HEK293 (cell line): ENCODE measurements around the gene MROH2B.

ENCODE experiments used
- CTCF ChIA-PET: fragments of 350-600 bp; formaldehyde crosslinking; extraction: SDS; loops from one replicate; lab custom pipeline; 2021; ENCODE audit warnings: antibody characterized with exemption; lab: Yijun Ruan, JAX
- POLR2A ChIA-PET: fragments of 300-600 bp; formaldehyde crosslinking; extraction: SDS; loops from one replicate; lab custom pipeline; 2020; ENCODE audit warnings: antibody characterized with exemption, inconsistent platforms; lab: Yijun Ruan, JAX
- H3K27ac ChIP-seq: fragments of 200-500 bp; sonication (Bioruptor generic); 2 replicates; pipeline ENCODE4 v1.5.1; 2014; ENCODE audit warnings: low read depth, low read length, control low read depth, inconsistent platforms; ENCODE audit errors: extremely low read depth
- H3K36me3 ChIP-seq, 2 experiments: fragments of 200-500 bp in 1 of 2; sonication (Bioruptor generic) in 1 of 2; 1 replicate in 1 of 2; 2 replicates in 1 of 2; pipeline ENCODE4 v1.5.1; 2014 to 2017; ENCODE audit warnings: inconsistent platforms in 2 of 2, low read length in 2 of 2; ENCODE audit not compliant: control insufficient read depth in 2 of 2, insufficient read depth in 1 of 2
- H3K4me1 ChIP-seq: fragments of 200-500 bp; sonication (Bioruptor generic); 2 replicates; pipeline ENCODE4 v1.5.1; 2014; ENCODE audit warnings: mild to moderate bottlenecking, low read length, inconsistent platforms; ENCODE audit not compliant: control insufficient read depth, insufficient read depth
- H3K4me3 ChIP-seq: 2 replicates; pipeline ENCODE4 v1.5.1; 2011; ENCODE audit warnings: low read depth, mild to moderate bottlenecking, control low read depth, low read length, moderate library complexity
- H3K9me3 ChIP-seq: fragments of 200-500 bp; sonication (Bioruptor generic); 2 replicates; pipeline ENCODE4 v1.5.1; 2014; ENCODE audit warnings: low read depth, low read length, inconsistent platforms; ENCODE audit not compliant: control insufficient read depth, insufficient read depth
- HIC1 ChIP-seq: fragments of 450-650 bp; formaldehyde crosslinking; IDR thresholded peaks from 2 replicates; pipeline ENCODE4 v1.5.1; 2016; ENCODE audit warnings: missing biosample characterization, missing genetic modification characterization
- KLF16 ChIP-seq: fragments of 450-650 bp; formaldehyde crosslinking; IDR thresholded peaks from 2 replicates; pipeline ENCODE4 v1.5.1; 2017; ENCODE audit warnings: missing biosample characterization, missing genetic modification characterization
- KLF8 ChIP-seq: fragments of 450-650 bp; formaldehyde crosslinking; IDR thresholded peaks from 2 replicates; pipeline ENCODE4 v1.5.1; 2016; ENCODE audit warnings: missing biosample characterization, missing genetic modification characterization
- REST ChIP-seq: fragments of 450-650 bp; formaldehyde crosslinking; IDR thresholded peaks from 2 replicates; pipeline ENCODE4 v1.5.1; 2016; ENCODE audit warnings: missing biosample characterization, missing genetic modification characterization
- SP7 ChIP-seq: fragments of 450-650 bp; formaldehyde crosslinking; IDR thresholded peaks from 2 replicates; pipeline ENCODE4 v1.5.1; 2016; ENCODE audit warnings: missing biosample characterization, missing genetic modification characterization
- TRIM28 ChIP-seq: IDR thresholded peaks from 2 replicates; pipeline ENCODE4 v1.6.1; 2011; ENCODE audit warnings: low read length, control low read depth, borderline replicate concordance
- ZBTB48 ChIP-seq: fragments of 450-650 bp; formaldehyde crosslinking; IDR thresholded peaks from 2 replicates; pipeline ENCODE4 v1.5.1; 2016; ENCODE audit warnings: missing biosample characterization, missing genetic modification characterization
- ZNF112 ChIP-seq: fragments of 450-650 bp; formaldehyde crosslinking; IDR thresholded peaks from 2 replicates; pipeline ENCODE4 v1.5.0; 2017; ENCODE audit warnings: missing biosample characterization, missing genetic modification characterization
- ZNF140 ChIP-seq: fragments of 450-650 bp; formaldehyde crosslinking; IDR thresholded peaks from 2 replicates; pipeline ENCODE4 v1.5.1; 2016; ENCODE audit warnings: missing biosample characterization, missing genetic modification characterization
- ZNF2 ChIP-seq: fragments of 450-650 bp; formaldehyde crosslinking; IDR thresholded peaks from 2 replicates; pipeline ENCODE4 v1.5.1; 2016; ENCODE audit warnings: missing biosample characterization, missing genetic modification characterization
- ZNF202 ChIP-seq: fragments of 450-650 bp; formaldehyde crosslinking; IDR thresholded peaks from 2 replicates; pipeline ENCODE4 v1.5.1; 2016; ENCODE audit warnings: missing biosample characterization, missing genetic modification characterization, borderline replicate concordance
- ZNF239 ChIP-seq: fragments of 450-650 bp; formaldehyde crosslinking; IDR thresholded peaks from 2 replicates; pipeline ENCODE4 v1.5.1; 2016; ENCODE audit warnings: missing biosample characterization, missing genetic modification characterization
- ZNF350 ChIP-seq: fragments of 450-650 bp; formaldehyde crosslinking; IDR thresholded peaks from 2 replicates; pipeline ENCODE4 v1.5.0; 2017; ENCODE audit warnings: missing biosample characterization, mild to moderate bottlenecking, missing genetic modification characterization
- ZNF416 ChIP-seq: fragments of 450-650 bp; formaldehyde crosslinking; IDR thresholded peaks from 2 replicates; pipeline ENCODE4 v1.5.1; 2016; ENCODE audit warnings: missing biosample characterization, missing genetic modification characterization
- ZNF449 ChIP-seq: fragments of 450-650 bp; formaldehyde crosslinking; IDR thresholded peaks from 2 replicates; pipeline ENCODE4 v1.5.1; 2017; ENCODE audit warnings: missing biosample characterization, mild to moderate bottlenecking, missing genetic modification characterization, moderate library complexity
- ZNF555 ChIP-seq: fragments of 450-650 bp; formaldehyde crosslinking; conservative IDR thresholded peaks from 2 replicates; pipeline ENCODE4 v1.5.1; 2017; ENCODE audit warnings: missing biosample characterization, mild to moderate bottlenecking, missing genetic modification characterization, inconsistent platforms
- ZNF670 ChIP-seq: fragments of 450-650 bp; formaldehyde crosslinking; IDR thresholded peaks from 2 replicates; pipeline ENCODE4 v1.5.1; 2016; ENCODE audit warnings: missing biosample characterization, missing genetic modification characterization, low read depth

Gene MROH2B

GRCh38 chr5:40983781-40984180 lies 87.4 kb downstream of the MROH2B start (continued):
- TF ChIP-seq HIC1 (tag by site-specific recombination) (no peak), ZNF670 (tag by site-specific recombination) (no peak), REST (tag by site-specific recombination) (no peak), ZNF555 (tag by site-specific recombination) (no peak), KLF8 (tag by site-specific recombination) (no peak), ZNF416 (tag by site-specific recombination) (no peak), ZNF2 (tag by site-specific recombination) (no peak), ZNF140 (tag by site-specific recombination) (no peak), TRIM28 (no peak), ZNF239 (tag by site-specific recombination) (no peak), KLF16 (tag by site-specific recombination) (no peak), ZNF202 (tag by site-specific recombination) (no peak)

- H3K27ac ChIP-seq = no peak overlapping the region
- no peaks in the 10 kb centered on the region for H3K4me1 ChIP-seq
- POLR2A ChIA-PET = no interaction called here
- no peaks in the 10 kb centered on the region for H3K36me3 ChIP-seq
- H3K9me3 ChIP-seq = no peaks in the 10 kb centered on the region
- H3K4me3 ChIP-seq = no peak overlapping the region
- no peak for TF ChIP-seq ZNF449 (tag by site-specific recombination)
- no peak for TF ChIP-seq ZBTB48 (tag by site-specific recombination)
- TF ChIP-seq SP7 (tag by site-specific recombination) = no peak
- no peak for TF ChIP-seq ZNF350 (tag by site-specific recombination)
- CTCF ChIA-PET = no interaction called here
These were observed 89.7 kb downstream of the MROH2B start for GRCh38 chr5:40981420-40981819.

GRCh38 chr5:40976836-40977235 lies 94.3 kb downstream of the MROH2B start:
- TF ChIP-seq ZNF112 = no peak
- ChIA-PET POLR2A (no interaction called here), CTCF (interaction anchor here (0.9 kb wide), 1 partner anchor 72 kb away, joined by 3 read pairs; no protein-coding TSS in a partner anchor)
- no peak overlapping the region for H3K27ac ChIP-seq
- H3K9me3 ChIP-seq = no peaks in the 10 kb centered on the region
- no peaks in the 10 kb centered on the region for H3K36me3 ChIP-seq
- H3K4me1 ChIP-seq = no peaks in the 10 kb centered on the region
- H3K4me3 ChIP-seq = no peak overlapping the region
